Nephron (organoid): ENCODE data around the gene NFATC1.

Experiments used
- H3K27ac Mint-ChIP-seq, 3 experiments: 2 replicates each; pipeline ENCODE4 v1.8.0; 2020; ENCODE audit warnings: mixed read lengths in 3 of 3, mild to moderate bottlenecking in 2 of 3, moderate library complexity in 1 of 3
- H3K27me3 Mint-ChIP-seq: 2 replicates; pipeline ENCODE4 v1.8.0; 2021; ENCODE audit warnings: low read depth, mild to moderate bottlenecking, moderate library complexity, mixed read lengths
- H3K36me3 Mint-ChIP-seq: 2 replicates; pipeline ENCODE4 v1.8.0; 2020; ENCODE audit warnings: low read depth, mixed read lengths
- H3K4me1 Mint-ChIP-seq: 2 replicates; pipeline ENCODE4 v1.8.0; 2020; ENCODE audit warnings: mixed read lengths
- H3K4me3 Mint-ChIP-seq, 3 experiments: 2 replicates each; pipeline ENCODE4 v1.8.0; 2020; ENCODE audit warnings: mild to moderate bottlenecking in 3 of 3, mixed read lengths in 3 of 3, moderate library complexity in 2 of 3
- H3K9me3 Mint-ChIP-seq: 2 replicates; pipeline ENCODE4 v1.8.0; 2020; ENCODE audit warnings: mixed read lengths
- TF ChIP-seq, protein P1 (sequence below), 3 experiments: fragments of 200-600 bp; sonication (generic); IDR thresholded peaks; one replicate each; pipeline ENCODE4 v1.5.0; 2021; ENCODE audit warnings: antibody characterized with exemption in 3 of 3; ENCODE audit not compliant: unreplicated experiment in 3 of 3

NFATC1 gene

DNA sequence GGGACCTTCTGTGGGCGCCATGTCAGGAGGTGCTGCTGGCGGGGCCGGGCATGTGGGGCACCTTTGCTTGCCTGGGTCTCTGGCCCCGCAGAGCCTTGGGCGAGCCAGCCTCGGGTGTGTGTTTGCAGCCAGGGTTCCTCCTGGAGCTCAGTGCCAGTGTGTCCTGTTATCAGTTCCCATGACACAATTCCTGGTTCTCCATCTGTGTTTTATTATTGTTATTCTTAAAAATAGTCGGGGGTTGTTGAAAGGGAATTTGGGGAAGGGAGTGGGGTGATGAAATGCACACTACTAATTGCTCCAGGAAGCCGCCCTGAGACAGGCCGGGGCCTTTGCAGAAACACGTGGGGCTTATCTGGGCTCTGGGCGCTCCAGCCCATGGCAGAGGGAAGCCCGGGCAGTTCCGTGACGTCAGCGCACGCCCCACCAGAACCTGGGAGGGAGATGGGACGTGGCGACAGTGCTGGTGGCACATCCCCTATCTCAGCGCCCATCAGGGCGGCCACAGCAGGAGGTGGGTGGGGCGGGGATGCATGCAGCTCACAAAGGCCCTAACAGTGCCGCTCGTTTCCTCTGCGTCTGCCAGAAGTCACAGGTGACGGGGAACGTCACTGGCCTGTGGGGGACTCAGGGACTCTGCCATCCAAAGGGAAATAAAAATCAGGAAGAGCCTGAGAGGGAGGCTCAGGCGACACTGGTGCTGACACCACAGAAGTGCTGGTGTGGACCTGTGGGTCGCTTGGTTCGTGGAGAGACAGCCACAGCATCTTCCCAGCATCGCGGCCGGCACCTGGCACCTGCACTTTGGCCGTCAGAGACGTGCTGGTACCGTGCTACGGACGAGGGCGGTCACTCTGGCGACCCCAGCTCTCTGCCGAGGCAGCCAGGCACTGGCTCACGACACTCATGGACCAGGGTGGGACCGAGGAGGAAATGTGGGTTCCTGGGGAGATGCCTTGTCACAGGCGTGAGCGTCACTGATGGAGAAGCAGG, 131.0 kb downstream of the NFATC1 start:
- Mint-ChIP-seq H3K9me3 (no peaks in the 10 kb centered on the region), H3K27ac (no peak overlapping the region), H3K36me3 (peaks cover 5% of the 10 kb centered on the region), H3K27me3 (peaks cover 24% of the 10 kb centered on the region), H3K4me3 (no peak overlapping the region), H3K4me1 (peaks cover 35% of the 10 kb centered on the region)
- TF ChIP-seq, protein P1, sequence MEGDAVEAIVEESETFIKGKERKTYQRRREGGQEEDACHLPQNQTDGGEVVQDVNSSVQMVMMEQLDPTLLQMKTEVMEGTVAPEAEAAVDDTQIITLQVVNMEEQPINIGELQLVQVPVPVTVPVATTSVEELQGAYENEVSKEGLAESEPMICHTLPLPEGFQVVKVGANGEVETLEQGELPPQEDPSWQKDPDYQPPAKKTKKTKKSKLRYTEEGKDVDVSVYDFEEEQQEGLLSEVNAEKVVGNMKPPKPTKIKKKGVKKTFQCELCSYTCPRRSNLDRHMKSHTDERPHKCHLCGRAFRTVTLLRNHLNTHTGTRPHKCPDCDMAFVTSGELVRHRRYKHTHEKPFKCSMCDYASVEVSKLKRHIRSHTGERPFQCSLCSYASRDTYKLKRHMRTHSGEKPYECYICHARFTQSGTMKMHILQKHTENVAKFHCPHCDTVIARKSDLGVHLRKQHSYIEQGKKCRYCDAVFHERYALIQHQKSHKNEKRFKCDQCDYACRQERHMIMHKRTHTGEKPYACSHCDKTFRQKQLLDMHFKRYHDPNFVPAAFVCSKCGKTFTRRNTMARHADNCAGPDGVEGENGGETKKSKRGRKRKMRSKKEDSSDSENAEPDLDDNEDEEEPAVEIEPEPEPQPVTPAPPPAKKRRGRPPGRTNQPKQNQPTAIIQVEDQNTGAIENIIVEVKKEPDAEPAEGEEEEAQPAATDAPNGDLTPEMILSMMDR (IDR thresholded peaks at IDR 0.05; ENCODE audit: unreplicated experiment in 3 of 3): no peak

DNA sequence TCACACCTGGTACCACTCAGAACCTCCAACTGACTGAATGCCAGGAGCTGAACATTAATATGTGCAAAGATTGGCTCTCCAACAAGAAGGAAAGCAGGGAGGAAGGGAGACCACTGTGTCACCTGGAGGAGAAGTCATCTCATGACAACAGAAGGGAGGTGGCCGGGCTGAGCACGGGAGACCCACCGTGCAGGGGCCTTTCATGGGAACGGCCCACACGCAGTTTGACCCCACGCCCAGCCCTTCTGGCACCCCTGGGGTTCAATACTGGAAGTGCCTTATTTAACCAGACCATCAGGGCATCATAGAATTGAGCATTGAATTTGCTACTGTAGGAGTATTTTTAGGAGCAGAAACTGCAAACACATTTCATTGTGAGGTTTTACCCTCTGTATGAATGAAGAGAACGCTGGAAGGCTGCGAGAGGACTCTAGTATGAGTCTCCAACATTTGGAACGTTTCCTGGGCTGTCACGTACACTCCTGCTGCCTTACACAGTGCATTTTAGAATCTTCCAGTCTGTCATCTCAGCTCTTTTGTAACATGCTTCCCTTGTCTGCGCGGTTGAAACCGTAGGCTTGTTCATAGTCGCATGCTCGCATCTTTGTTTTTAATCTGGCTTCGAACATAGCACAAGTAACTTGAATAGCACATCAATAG, 132.1 kb downstream of the NFATC1 start:
- Mint-ChIP-seq H3K27ac (peak overlapping the region in 1 of 3 experiments; percentile 25), H3K4me1 (peaks cover 32% of the 10 kb centered on the region), H3K4me3 (no peak overlapping the region), H3K27me3 (peaks cover 30% of the 10 kb centered on the region), H3K36me3 (peaks cover 5% of the 10 kb centered on the region), H3K9me3 (no peaks in the 10 kb centered on the region)
- TF ChIP-seq, protein P1 (IDR thresholded peaks at IDR 0.05; ENCODE audit: unreplicated experiment in 3 of 3): no peak

DNA sequence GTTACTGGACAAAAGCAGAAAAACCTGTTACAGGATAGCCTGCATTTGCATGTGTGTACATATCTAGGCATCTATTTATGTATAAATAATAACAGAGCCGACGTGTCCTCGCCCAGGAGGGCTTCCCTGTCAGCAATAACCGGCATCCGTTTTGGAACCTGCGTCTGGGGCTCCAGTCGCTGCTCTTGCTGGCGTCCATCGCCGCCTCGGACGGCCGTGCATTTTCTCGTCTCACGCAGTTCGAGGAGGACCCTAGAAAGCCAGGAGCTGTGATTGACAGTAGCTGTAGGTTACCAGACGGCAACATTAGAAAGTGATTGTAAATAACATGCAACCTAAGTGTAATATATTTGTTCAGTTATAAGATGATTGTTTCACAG, 132.6 kb downstream of the NFATC1 start:
- H3K9me3 Mint-ChIP-seq: no peaks in the 10 kb centered on the region
- peaks cover 31% of the 10 kb centered on the region for H3K27me3 Mint-ChIP-seq
- peak overlapping the region in 1 of 3 experiments; percentile 12 for H3K27ac Mint-ChIP-seq
- TF ChIP-seq, protein P1 (IDR thresholded peaks at IDR 0.05; ENCODE audit: unreplicated experiment in 3 of 3): no peak
- H3K36me3 Mint-ChIP-seq: peaks cover 5% of the 10 kb centered on the region
- no peak overlapping the region for H3K4me3 Mint-ChIP-seq
- H3K4me1 Mint-ChIP-seq: peaks cover 27% of the 10 kb centered on the region

DNA sequence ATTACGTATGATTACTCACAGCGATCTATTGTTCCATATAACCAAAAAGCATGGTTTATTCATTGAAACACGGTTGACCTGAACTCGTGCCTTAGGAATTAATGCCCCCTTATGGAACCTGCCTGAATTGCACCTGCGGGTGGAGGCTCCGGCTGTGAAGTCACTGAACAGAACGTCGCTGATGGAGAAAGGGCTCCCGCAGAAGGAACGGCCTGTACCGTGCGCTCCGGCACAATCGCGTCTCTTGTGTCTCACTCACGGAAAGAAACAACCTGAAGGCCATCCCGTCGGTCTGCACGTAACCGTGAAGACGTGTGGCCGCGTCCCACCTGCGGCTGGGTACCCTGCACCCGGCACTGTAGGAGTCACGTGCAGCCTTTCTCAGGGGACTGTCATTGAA, 133.1 kb downstream of the NFATC1 start:
- peaks cover 31% of the 10 kb centered on the region for H3K27me3 Mint-ChIP-seq
- H3K4me1 Mint-ChIP-seq: peaks cover 22% of the 10 kb centered on the region
- no peak overlapping the region for H3K4me3 Mint-ChIP-seq
- H3K27ac Mint-ChIP-seq: peak overlapping the region in 1 of 3 experiments; percentile 50
- TF ChIP-seq, protein P1 (IDR thresholded peaks at IDR 0.05; ENCODE audit: unreplicated experiment in 3 of 3): peak; percentile 92 to 96 (median 95)
- no peaks in the 10 kb centered on the region for H3K9me3 Mint-ChIP-seq
- peaks cover 5% of the 10 kb centered on the region for H3K36me3 Mint-ChIP-seq

DNA sequence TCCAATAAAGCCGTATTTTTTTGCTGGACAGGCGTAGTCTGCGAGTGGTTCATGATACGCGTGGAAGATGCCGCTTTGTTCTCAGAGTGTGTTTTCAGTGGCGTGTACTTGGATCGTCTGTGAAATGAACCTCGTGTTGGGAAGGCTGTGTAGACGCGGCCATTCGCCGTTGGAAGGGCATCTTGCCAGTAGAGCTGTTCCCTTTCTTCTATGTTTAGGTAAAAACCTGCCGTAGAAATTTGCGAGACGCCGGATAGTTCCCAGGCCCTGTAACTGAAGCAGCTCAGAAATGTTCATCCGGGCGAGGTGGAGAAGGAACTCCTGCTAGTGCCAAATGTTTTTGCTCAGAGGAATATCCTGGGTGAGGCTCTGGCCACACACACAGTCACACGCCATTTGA, 133.6 kb downstream of the NFATC1 start:
- H3K27ac Mint-ChIP-seq: no peak overlapping the region
- H3K27me3 Mint-ChIP-seq: peaks cover 33% of the 10 kb centered on the region
- no peak overlapping the region for H3K4me3 Mint-ChIP-seq
- peaks cover 21% of the 10 kb centered on the region for H3K4me1 Mint-ChIP-seq
- H3K9me3 Mint-ChIP-seq: no peaks in the 10 kb centered on the region
- H3K36me3 Mint-ChIP-seq: peaks cover 5% of the 10 kb centered on the region
- TF ChIP-seq, protein P1 (IDR thresholded peaks at IDR 0.05; ENCODE audit: unreplicated experiment in 3 of 3): no peak
